Measurements from ENCODE around the gene AUTS2. TPM values are rescaled to one million over a fixed set of nuclear protein-coding genes. Genes with fewer than 3 reads are reported as not detected.

Gene AUTS2
- total RNA-seq, 1 experiment from 2014 or later = 2.5 TPM

DNA sequence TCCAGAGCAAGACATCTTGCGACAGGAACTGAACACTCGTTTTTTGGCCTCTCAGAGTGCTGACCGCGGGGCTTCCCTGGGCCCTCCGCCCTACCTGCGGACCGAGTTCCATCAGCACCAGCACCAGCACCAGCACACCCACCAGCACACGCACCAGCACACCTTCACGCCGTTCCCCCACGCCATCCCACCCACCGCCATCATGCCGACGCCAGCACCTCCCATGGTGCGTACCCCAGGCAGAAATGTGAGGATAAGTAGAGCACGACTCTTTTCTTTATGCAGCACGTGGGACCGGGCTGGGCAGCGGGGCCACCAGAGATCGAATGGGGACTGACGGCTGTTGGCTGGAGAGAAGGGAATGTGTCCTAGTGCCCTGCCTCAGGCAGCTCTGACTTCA is 1167.8 kb downstream of the AUTS2 start:
- BruUV-seq (replicated peaks) = no TSS peak
- in situ Hi-C loops (cut with HindIII; ENCODE audit: low pct_unique_long_range_greater_than_20kb, low sequenced_read_pairs) = no loop called here
- ATAC-seq = no peak
- ChIA-PET POLR2A (no interaction called here), CTCF (no interaction called here)
- Histone ChIP-seq H3K27ac (ENCODE audit: low read length) (no peak overlapping the region), H3K27me3 (ENCODE audit: control insufficient read depth, insufficient read depth, low read length) (no peaks in the 10 kb centered on the region), H3K9me3 (ENCODE audit: control insufficient read depth, insufficient read depth, low read depth, low read length) (no peaks in the 10 kb centered on the region), H3K4me1 (ENCODE audit: control insufficient read depth, insufficient read depth, low read length) (no peaks in the 10 kb centered on the region), H3K36me3 (ENCODE audit: control insufficient read depth, insufficient read depth, low read length) (no peaks in the 10 kb centered on the region), H3K4me3 (ENCODE audit: low read depth in 2 of 2, low read length in 2 of 2) (no peak overlapping the region)
- no peak for DNase-seq (ENCODE audit: low read depth, low spot score)
- TF ChIP-seq TCF7L2 (IDR thresholded peaks at IDR 0.05; ENCODE audit: low read depth, low read length) = no peak
- intact Hi-C loops (cut with micrococcal nuclease; ENCODE audit: unreplicated experiment) = no loop called here

DNA sequence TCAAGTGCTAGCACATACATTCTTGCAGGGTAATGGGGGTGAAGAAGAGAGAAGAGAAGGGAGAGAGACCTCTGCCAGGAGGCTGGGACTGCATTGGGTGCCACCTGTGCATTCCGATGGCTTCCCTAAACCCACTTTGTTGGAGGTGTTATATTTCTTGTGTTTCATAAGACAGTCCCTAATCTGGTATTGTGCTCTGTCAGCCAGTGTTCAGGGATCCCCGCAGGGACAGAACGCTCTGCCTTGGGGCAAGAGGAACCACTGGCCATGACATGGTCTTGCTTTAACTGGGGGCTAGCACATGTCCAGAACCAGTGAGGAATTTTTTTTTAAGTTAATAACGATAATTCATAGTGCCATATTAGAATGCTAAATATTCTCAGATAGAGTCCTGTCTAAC is 1168.4 kb downstream of the AUTS2 start:
- BruUV-seq (replicated peaks) = no TSS peak
- DNase-seq (ENCODE audit: low read depth, low spot score) = no peak
- Histone ChIP-seq H3K27ac (ENCODE audit: low read length) (no peak overlapping the region), H3K9me3 (ENCODE audit: control insufficient read depth, insufficient read depth, low read depth, low read length) (no peaks in the 10 kb centered on the region), H3K27me3 (ENCODE audit: control insufficient read depth, insufficient read depth, low read length) (no peaks in the 10 kb centered on the region), H3K4me3 (ENCODE audit: low read depth in 2 of 2, low read length in 2 of 2) (no peak overlapping the region), H3K4me1 (ENCODE audit: control insufficient read depth, insufficient read depth, low read length) (no peaks in the 10 kb centered on the region), H3K36me3 (ENCODE audit: control insufficient read depth, insufficient read depth, low read length) (no peaks in the 10 kb centered on the region)
- intact Hi-C loops (cut with micrococcal nuclease; ENCODE audit: unreplicated experiment) = no loop called here
- in situ Hi-C loops (cut with HindIII; ENCODE audit: low pct_unique_long_range_greater_than_20kb, low sequenced_read_pairs) = no loop called here
- ChIA-PET POLR2A (no interaction called here), CTCF (no interaction called here)
- TF ChIP-seq, protein P1, sequence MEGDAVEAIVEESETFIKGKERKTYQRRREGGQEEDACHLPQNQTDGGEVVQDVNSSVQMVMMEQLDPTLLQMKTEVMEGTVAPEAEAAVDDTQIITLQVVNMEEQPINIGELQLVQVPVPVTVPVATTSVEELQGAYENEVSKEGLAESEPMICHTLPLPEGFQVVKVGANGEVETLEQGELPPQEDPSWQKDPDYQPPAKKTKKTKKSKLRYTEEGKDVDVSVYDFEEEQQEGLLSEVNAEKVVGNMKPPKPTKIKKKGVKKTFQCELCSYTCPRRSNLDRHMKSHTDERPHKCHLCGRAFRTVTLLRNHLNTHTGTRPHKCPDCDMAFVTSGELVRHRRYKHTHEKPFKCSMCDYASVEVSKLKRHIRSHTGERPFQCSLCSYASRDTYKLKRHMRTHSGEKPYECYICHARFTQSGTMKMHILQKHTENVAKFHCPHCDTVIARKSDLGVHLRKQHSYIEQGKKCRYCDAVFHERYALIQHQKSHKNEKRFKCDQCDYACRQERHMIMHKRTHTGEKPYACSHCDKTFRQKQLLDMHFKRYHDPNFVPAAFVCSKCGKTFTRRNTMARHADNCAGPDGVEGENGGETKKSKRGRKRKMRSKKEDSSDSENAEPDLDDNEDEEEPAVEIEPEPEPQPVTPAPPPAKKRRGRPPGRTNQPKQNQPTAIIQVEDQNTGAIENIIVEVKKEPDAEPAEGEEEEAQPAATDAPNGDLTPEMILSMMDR (IDR thresholded peaks at IDR 0.05) = no peak
- TF ChIP-seq SIN3A (IDR thresholded peaks at IDR 0.05; ENCODE audit: borderline replicate concordance, insufficient read depth, low read depth, low read length) (no peak), TCF7L2 (IDR thresholded peaks at IDR 0.05; ENCODE audit: low read depth, low read length) (no peak), POLR2AphosphoS5 (IDR thresholded peaks at IDR 0.05; ENCODE audit: low read depth, low read length) (no peak)
- TF ChIP-seq, protein P2, sequence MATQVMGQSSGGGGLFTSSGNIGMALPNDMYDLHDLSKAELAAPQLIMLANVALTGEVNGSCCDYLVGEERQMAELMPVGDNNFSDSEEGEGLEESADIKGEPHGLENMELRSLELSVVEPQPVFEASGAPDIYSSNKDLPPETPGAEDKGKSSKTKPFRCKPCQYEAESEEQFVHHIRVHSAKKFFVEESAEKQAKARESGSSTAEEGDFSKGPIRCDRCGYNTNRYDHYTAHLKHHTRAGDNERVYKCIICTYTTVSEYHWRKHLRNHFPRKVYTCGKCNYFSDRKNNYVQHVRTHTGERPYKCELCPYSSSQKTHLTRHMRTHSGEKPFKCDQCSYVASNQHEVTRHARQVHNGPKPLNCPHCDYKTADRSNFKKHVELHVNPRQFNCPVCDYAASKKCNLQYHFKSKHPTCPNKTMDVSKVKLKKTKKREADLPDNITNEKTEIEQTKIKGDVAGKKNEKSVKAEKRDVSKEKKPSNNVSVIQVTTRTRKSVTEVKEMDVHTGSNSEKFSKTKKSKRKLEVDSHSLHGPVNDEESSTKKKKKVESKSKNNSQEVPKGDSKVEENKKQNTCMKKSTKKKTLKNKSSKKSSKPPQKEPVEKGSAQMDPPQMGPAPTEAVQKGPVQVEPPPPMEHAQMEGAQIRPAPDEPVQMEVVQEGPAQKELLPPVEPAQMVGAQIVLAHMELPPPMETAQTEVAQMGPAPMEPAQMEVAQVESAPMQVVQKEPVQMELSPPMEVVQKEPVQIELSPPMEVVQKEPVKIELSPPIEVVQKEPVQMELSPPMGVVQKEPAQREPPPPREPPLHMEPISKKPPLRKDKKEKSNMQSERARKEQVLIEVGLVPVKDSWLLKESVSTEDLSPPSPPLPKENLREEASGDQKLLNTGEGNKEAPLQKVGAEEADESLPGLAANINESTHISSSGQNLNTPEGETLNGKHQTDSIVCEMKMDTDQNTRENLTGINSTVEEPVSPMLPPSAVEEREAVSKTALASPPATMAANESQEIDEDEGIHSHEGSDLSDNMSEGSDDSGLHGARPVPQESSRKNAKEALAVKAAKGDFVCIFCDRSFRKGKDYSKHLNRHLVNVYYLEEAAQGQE (IDR thresholded peaks at IDR 0.05; ENCODE audit: insufficient read depth in 1 of 2, low read depth in 2 of 2, low read length in 1 of 2) = no peak
- no peak for ATAC-seq

DNA sequence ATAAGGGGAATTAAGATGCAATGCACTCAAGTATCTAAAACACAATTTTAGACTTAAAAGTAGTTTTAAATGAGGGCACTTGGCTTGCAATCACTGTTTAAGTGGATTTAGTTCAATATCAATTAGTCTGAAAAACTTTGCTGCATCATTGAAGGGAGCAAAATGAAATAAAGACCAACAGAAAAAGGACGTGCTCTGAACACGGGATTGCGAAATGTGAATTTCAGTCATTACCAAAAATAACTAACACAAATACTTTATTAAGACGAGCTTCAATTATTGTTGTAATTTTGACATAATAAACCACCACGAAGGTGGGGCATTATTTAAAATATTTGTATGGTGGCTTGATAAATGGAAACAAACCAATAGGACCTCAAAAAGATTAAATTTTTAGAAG is 1171.9 kb downstream of the AUTS2 start:
- ATAC-seq (no peak), DNase-seq (ENCODE audit: low read depth, low spot score) (no peak)
- CTCF ChIA-PET = no interaction called here
- Histone ChIP-seq H3K27ac (ENCODE audit: low read length) (no peak overlapping the region), H3K9me3 (ENCODE audit: control insufficient read depth, insufficient read depth, low read depth, low read length) (no peaks in the 10 kb centered on the region), H3K36me3 (ENCODE audit: control insufficient read depth, insufficient read depth, low read length) (no peaks in the 10 kb centered on the region), H3K4me1 (ENCODE audit: control insufficient read depth, insufficient read depth, low read length) (no peaks in the 10 kb centered on the region), H3K27me3 (ENCODE audit: control insufficient read depth, insufficient read depth, low read length) (no peaks in the 10 kb centered on the region), H3K4me3 (ENCODE audit: low read depth in 2 of 2, low read length in 2 of 2) (no peak overlapping the region)
- POLR2A ChIA-PET = no interaction called here
- no peak for TF ChIP-seq SIN3A (IDR thresholded peaks at IDR 0.05; ENCODE audit: borderline replicate concordance, insufficient read depth, low read depth, low read length)
- no peak for TF ChIP-seq POLR2AphosphoS5 (IDR thresholded peaks at IDR 0.05; ENCODE audit: low read depth, low read length)
- TF ChIP-seq, protein P2 (IDR thresholded peaks at IDR 0.05; ENCODE audit: insufficient read depth in 1 of 2, low read depth in 2 of 2, low read length in 1 of 2) = no peak
- TF ChIP-seq TCF7L2 (IDR thresholded peaks at IDR 0.05; ENCODE audit: low read depth, low read length) = no peak
- TF ChIP-seq, protein P1 (IDR thresholded peaks at IDR 0.05) = no peak
- in situ Hi-C loops (cut with HindIII; ENCODE audit: low pct_unique_long_range_greater_than_20kb, low sequenced_read_pairs) = no loop called here
- intact Hi-C loops (cut with micrococcal nuclease; ENCODE audit: unreplicated experiment) = no loop called here
- no TSS peak for BruUV-seq (replicated peaks)

All from Panc1 (cell line).